Prostate gland (tissue), 2 donors: ENCODE data around the gene HIGD1A.

Source experiments
- CTCF ChIP-seq, 4 experiments: fragments of 200-600 bp in 2 of 4; fragments of 450-650 bp in 2 of 4; sonication (generic) in 2 of 4; IDR thresholded peaks; 1 replicate in 3 of 4; 2 replicates in 1 of 4; pipeline ENCODE4 v1.5.1; 2016 to 2019; ENCODE audit warnings: antibody characterized with exemption in 4 of 4, mild to moderate bottlenecking in 2 of 4, moderate library complexity in 2 of 4
- POLR2A ChIP-seq: fragments of 450-650 bp; IDR thresholded peaks from one replicate; pipeline ENCODE4 v1.6.1; 2016; ENCODE audit warnings: antibody characterized with exemption, mild to moderate bottlenecking
- POLR2AphosphoS5 ChIP-seq: sonication (generic); formaldehyde crosslinking; IDR thresholded peaks from one replicate; pipeline ENCODE4 v1.6.1; 2017; ENCODE audit warnings: antibody characterized with exemption

- TF ChIP-seq CTCF (IDR thresholded peaks at IDR 0.05) = no peak
- TF ChIP-seq POLR2A = no peak
- no peak for TF ChIP-seq POLR2AphosphoS5
Observed at GRCh38 chr3:42800251-42800650, 4.0 kb downstream of the HIGD1A start.
